Head of caudate nucleus (tissue), 42 donors: ENCODE data around the gene MMP28.

ENCODE experiments used
- DNase-seq, 42 donors: peaks; one replicate each; pipeline versions ENCODE4 v3.0.0 to v3.0.0-alpha.2; 2020 to 2021; ENCODE audit warnings: mixed read lengths in 7 of 42
- intact Hi-C: fragments of 100-400 bp; cut with DNase I; formaldehyde crosslinking; loops from one replicate; pipeline ENCODE4 v1.15.0; 2022

The MMP28 gene

DNA sequence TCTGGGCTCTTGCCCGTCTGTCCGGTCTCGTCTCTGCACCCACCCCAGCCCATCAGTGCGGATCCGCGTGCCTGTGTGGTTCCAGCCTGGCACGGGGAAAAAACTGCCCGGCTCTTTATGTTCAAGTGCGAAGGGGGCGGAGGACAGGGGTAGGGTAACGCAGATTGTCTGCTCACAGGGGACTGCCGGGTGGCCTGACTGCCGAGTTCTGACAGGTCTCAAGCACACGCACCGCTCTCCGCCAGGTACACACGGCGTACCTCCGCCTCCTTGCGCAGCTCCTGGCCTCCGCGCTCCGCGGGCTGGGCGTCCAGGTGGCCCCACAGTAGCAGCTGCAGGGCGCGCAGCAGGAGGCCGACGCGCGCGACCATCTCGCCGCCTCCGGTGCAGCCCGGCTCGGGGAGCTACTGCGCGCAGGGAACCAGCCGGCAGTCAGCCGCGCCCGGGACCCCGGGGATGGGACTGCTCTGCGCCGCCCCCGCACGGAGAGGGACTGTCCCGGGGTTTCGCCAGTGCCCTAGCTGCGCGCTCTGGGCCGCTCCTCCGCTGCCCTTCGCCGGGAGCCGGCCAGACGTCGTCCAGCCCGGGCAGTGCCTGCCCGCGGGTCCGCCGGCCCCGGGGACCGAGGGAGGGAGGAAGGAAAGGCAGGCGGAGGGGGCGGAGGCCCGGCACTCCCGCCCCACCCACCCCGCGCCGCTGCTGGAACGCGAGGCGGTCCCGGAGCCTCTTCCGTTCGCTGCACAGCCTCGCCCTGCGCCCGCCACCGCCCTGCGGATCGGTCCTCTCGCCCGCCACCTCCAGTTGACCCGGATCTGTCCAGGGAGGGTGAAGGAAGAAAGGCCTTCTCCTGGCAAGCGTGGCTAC, at the start of gene MMP28:
Gene MMP28 (minus strand): TSS at position 635 of the 864 bp plus-strand sequence. CDS start 264 bp downstream, at position 371.
- intact Hi-C loops: no loop called here
- DNase-seq: peak in 4 of 42 donors; percentile 10 to 44 (median 38)

- intact Hi-C loops: no loop called here
Measured at GRCh38 chr17:35844547-35844946, 49.1 kb upstream of the MMP28 start.

GRCh38 chr17:35843698-35844097, 48.3 kb upstream of the MMP28 start:
- intact Hi-C loops: no loop called here
- no peak for DNase-seq

More at GRCh38 chr17:35844547-35844946, 49.1 kb upstream of the MMP28 start:
- DNase-seq: no peak

DNA sequence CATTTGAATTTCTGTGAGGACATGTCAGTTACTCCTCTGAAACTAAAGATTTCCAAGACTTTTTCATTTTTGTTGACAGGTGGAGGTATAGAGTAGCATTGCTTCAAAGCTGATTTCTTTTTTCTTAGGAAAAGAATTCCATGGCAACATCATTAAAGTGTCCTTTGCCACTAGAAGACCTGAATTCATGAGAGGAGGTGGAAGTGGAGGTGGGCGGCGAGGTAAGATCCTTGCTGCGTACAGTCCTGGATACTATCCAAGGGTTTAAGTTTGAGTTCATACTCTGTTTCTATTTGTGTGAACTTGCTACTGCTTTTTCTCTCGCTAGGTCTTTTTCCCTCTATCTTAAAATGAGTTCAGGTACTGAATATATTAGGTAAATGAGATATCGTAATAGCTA, 46.8 kb upstream of the MMP28 start:
- intact Hi-C loops: no loop called here

DNA sequence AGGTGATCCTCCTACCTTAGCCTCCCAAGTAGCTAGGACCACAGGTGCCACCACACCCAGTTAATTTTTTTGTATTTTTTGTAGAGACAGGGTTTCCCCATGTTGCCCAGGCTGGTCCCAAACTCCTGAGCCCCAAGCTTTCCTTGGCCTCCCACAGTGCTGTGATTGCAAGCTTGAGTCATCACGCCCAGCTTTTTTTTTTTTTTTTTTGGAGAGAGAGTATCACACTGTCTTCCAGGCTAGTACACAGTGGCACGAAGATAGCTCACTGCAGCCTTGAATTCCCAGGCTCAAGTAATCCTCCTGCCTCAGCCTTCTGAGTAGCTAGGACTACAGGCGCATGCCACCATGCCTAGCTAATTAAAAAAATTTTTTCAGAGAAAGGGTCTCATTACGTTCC, 46.1 kb upstream of the MMP28 start:
- peak in 13 of 42 donors; percentile 5 to 49 (median 24) for DNase-seq
- intact Hi-C loops: no loop called here

More for the DNA sequence above, 46.8 kb upstream of the MMP28 start:
- peak in 38 of 42 donors; percentile 12 to 83 (median 50) for DNase-seq

DNA sequence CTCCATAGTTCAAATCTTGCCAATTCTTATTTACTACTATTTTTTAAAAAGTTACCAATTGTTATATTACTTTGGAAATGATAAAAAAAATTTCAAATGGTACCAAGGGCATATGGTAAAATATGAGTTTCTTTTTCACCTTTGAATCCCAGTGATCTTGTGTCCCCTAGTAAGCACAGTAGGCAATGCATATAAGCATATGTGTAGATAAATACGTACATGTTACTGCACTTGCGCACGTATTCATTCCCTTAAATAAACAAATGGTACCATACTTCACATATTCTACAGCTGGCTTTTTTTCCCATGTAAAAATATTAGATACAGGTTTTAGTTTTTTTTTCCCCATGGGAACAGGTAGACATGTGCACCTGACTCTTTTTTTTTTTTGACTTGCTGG, 45.7 kb upstream of the MMP28 start:
- intact Hi-C loops: no loop called here
- DNase-seq: no peak

- intact Hi-C loops: no loop called here
- no peak for DNase-seq
Measured at GRCh38 chr17:35825206-35825605, 29.8 kb upstream of the MMP28 start.

- DNase-seq: no peak
- intact Hi-C loops: no loop called here
Measured at GRCh38 chr17:35821308-35821707, 25.9 kb upstream of the MMP28 start.

GRCh38 chr17:35819455-35819854, 24.0 kb upstream of the MMP28 start:
- no peak for DNase-seq
- intact Hi-C loops: no loop called here

DNA sequence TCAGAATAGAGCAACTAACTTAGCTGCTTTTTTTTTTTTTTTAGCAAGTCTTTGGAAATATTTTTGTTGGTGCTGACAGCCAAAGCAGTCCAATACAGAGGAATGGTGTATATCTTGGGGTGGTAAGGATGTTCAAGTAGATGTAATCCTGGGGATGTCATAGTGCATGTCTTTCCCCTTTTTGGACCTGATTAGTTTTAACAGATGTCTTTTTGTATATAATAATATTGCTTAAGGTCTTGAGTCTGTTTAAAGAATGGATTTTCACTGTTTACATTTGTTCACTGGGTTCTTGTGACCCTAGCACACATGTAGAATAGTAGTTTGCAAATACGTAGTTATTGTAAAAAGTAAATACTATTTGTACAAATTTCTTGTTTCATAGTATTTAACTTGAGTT, 21.8 kb upstream of the MMP28 start:
- DNase-seq: no peak
- intact Hi-C loops: no loop called here

GRCh38 chr17:35816723-35817122, 21.3 kb upstream of the MMP28 start:
- intact Hi-C loops: no loop called here

GRCh38 chr17:35812456-35812855, 17.0 kb upstream of the MMP28 start:
- intact Hi-C loops: no loop called here
- no peak for DNase-seq

More at GRCh38 chr17:35816723-35817122, 21.3 kb upstream of the MMP28 start:
- DNase-seq: no peak

GRCh38 chr17:35811759-35812158, 16.3 kb upstream of the MMP28 start:
- no peak for DNase-seq
- intact Hi-C loops: no loop called here

GRCh38 chr17:35809855-35810461, 14.5 kb upstream of the MMP28 start:
- no peak for DNase-seq
- intact Hi-C loops: loop anchor here (1.0 kb wide), 1 partner anchor 46 kb away; no protein-coding TSS in a partner anchor

- intact Hi-C loops: loop anchor here (1.0 kb wide), 1 partner anchor 45 kb away; no protein-coding TSS in a partner anchor
- peak; percentile 94 to 99 (median 98) for DNase-seq
Measured at GRCh38 chr17:35808962-35809854, 13.8 kb upstream of the MMP28 start, which contains the start of gene TAF15. Gene TAF15 (plus strand): TSS chr17:35809484. CDS start chr17:35809570, 86 bp downstream.

DNA sequence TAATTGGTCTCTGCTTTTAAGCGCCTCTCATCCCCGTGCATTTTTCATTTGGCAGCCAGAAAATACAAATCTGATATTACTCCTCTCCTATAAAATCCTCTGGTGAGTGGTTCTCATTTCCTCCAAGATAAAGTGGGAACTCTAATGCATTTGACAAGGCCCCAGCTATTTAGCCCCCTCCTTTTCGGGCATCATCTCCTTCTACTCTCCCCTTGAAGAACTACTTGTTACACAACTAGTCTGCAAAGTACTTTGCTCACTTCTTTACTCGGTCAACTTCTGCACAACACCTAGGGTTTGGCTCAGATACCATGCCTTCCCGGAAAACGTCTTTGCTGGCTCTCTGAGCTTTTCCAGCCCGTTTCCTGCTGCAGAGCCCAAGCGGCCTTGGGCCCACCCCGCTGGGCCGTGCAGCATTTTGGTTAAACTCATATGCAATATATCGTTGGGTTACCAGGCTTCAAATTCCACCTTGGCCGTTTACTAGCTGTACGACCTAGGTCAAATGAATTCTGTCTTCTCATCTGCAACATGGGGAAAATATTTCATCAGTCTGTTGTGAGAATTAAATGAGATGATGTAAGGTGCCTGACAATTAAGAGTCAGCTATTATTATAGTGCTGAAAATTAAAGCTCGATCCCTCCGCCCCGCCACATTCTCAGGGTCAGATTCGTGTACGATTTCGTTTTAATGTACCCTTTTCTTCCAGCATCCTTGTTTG, 13.0 kb upstream of the MMP28 start:
- intact Hi-C loops: no loop called here
- DNase-seq: no peak

DNA sequence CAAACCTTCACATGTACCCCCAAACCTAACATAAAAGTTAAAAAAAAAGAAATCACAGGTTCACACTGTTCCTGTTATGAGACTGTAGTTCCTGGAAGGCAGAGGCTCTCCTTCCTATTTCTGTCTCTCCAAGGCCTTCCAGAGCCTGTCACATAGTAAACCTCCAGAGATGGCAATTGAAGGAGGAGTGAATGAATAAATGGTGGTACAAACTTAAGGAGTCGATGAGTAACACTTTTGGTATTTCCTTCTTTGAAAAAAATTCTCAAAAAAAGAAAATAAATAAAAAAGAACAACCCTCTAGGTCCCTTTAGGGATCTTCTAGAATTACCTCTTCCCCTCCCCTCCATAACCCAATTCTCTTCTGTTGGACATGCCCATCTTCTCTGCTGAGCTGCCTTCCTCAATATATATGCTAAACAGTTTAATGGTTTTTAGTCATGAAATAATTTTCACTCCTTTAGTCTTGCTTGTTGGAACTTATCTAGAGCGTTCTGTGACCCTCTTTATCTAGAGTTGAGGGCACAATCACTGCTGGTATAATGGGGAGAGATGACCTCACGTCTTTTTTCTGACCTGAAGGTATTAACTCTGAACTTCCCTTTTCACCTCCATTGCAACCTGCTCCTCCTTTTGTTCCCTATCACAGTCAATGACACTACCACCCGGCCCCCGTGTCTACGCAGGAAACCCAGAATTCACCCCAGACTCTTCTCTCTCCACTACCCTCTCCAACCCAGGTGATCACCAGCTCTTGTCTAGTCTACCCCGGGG, 12.1 kb upstream of the MMP28 start:
- no peak for DNase-seq
- intact Hi-C loops: no loop called here
